ENCODE results near the gene CDK19. TPM values are rescaled to one million over a fixed set of nuclear protein-coding genes. Genes with fewer than 3 reads are reported as not detected.

The CDK19 gene
- total RNA-seq, 5 donors from 2014 or later (not counting 1 experiment from before 2014, with no cell fraction given): 11.4 to 16.1 (median 14.2) TPM

DNA sequence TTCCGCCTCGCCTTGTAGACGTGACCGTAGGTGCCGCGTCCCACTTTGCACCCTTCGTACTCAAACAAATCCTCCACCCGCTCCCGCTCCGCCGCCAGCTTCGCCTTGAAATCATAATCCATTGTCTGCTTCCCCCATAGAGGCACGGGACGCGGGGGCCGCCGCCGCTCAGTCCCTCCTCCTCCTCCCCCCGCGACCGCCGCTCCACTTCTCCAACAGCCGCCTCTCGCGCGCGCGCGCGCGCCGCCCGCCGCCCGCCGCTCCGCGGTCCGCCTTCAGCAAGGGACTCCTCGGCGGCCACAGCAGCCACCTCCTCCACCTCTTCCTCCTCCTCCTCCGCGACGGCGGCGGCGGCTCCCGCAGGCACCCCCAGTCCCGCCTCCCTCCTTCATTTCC, 256 bp downstream of the CDK19 start:
- WGBS (ENCODE audit: insufficient coverage): under 1% methylated on average over 49 of the region's 49 CpGs
- Histone ChIP-seq H3K36me3 (ENCODE audit: control insufficient read depth in 2 of 2, extremely low read depth in 1 of 2, insufficient read depth in 1 of 2, low read length in 1 of 2) (no peaks in the 10 kb centered on the region), H3K4me3 (ENCODE audit: control insufficient read depth in 1 of 2, extremely low read depth in 1 of 2, low read length in 1 of 2) (peak overlapping the region; percentile 69 to 94), H3K27me3 (replicated peaks in 1 of 2; ENCODE audit: control insufficient read depth in 2 of 2, extremely low read depth in 1 of 2, insufficient read depth in 2 of 2, low read length in 1 of 2) (no peaks in the 10 kb centered on the region), H3K4me1 (ENCODE audit: control insufficient read depth in 1 of 2, extremely low read depth in 1 of 2, insufficient read depth in 2 of 2, low read length in 2 of 2) (peaks cover 11 to 15% of the 10 kb centered on the region in 2 experiments), H3K27ac (ENCODE audit: low read length) (peak overlapping the region; percentile 81), H3K9me3 (no peaks in the 10 kb centered on the region)
- Mint-ChIP-seq H3K27ac (peak overlapping the region; percentile 97 to 99), H3K4me1 (peaks cover 23 to 35% (median 34%) of the 10 kb centered on the region in 3 donors), H3K36me3 (peaks cover under 1% of the 10 kb centered on the region), H3K4me3 (peak overlapping the region; percentile 94 to 99 (median 99)), H3K9me3 (peaks cover 0 to 3% (median 0%) of the 10 kb centered on the region in 3 donors), H3K27me3 (no peaks in the 10 kb centered on the region)
- ChIA-PET CTCF (interaction anchor here (0.5 to 3.4 kb wide), 12 partner anchors 11 to 670 kb away, joined by 3 to 29 read pairs (median 8); partner anchors contain the start of genes AMD1 (in 1 of the 2), GTF3C6 (in 1 of the 2) and RPF2 (in 1 of the 2)), POLR2A (interaction anchor here (0.5 to 4.9 kb wide), 19 partner anchors 9 to 1911 kb away, joined by 3 to 311 read pairs (median 4); partner anchors contain the start of genes AMD1 (in 2 of the 2), GTF3C6 (in 2 of the 2), RPF2 (in 2 of the 2) and FAM229B (in 1 of the 2))
- no peak for DNase-seq
- peak in 2 of 4 experiments; percentile 4 for ATAC-seq (replicated peaks in 1 of 4)

DNA sequence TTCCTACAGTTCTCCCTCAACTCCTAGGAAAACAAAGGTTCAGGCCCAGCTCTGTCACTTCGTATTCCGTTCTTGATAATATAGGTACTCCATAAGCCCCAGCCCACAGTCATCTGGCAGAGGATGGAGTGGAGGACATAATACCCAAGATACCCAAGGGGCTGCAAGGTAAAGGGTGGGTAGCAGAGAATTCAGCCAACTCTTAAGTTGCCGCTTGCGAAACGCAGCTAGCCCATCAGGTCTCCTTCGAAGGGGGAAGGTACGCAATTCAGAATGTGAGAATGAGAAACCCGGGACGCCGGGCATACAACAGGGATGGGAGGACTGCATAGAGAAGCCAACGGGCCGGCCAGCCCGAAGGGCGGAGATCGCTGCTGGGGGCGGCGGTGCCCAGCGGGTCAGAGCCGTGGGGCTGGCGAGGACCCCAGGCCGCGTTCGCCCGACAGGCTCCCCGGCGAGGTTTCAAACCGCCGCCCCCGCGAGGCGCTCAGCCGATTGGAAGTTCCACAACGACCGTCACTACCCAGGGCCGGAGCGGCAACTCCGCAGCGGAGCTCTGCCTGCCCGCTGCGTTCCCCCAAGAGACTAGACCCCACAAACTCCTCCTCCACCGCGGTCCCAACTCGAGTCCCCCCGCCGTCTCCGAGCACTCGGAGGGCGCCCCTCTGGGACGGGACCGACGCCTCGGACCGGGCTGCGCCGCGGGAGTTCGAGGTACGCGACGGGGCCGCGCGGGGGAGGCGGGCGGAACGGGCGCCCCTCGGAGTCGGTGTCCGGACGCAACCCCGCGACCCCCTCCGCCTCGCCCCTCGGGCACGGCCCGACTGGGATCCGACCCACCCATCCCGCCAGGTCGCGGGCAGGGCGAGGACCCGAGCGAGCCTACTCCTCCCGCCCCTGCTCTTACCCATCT, 911 bp downstream of the CDK19 start:
- Mint-ChIP-seq H3K4me3 (peak overlapping the region; percentile 94 to 99 (median 99)), H3K36me3 (peaks cover 4% of the 10 kb centered on the region), H3K9me3 (peaks cover 0 to 6% (median 0%) of the 10 kb centered on the region in 3 donors), H3K4me1 (peaks cover 30 to 39% (median 36%) of the 10 kb centered on the region in 3 donors), H3K27ac (peak overlapping the region; percentile 97 to 99), H3K27me3 (no peaks in the 10 kb centered on the region)
- ChIA-PET POLR2A (interaction anchor here (0.5 to 4.9 kb wide), 13 partner anchors 10 to 1910 kb away, joined by 3 to 311 read pairs (median 5); partner anchors contain the start of genes AMD1 (in 2 of the 2), FAM229B (in 1 of the 2), GTF3C6 (in 1 of the 2) and RPF2 (in 1 of the 2)), CTCF (interaction anchor here (0.6 to 3.4 kb wide), 9 partner anchors 59 to 180 kb away, joined by 3 to 29 read pairs (median 10); partner anchors contain the start of genes AMD1 (in 1 of the 2), GTF3C6 (in 1 of the 2) and RPF2 (in 1 of the 2))
- Histone ChIP-seq H3K36me3 (ENCODE audit: control insufficient read depth in 2 of 2, extremely low read depth in 1 of 2, insufficient read depth in 1 of 2, low read length in 1 of 2) (no peaks in the 10 kb centered on the region), H3K27ac (ENCODE audit: low read length) (peak overlapping the region; percentile 81), H3K27me3 (replicated peaks in 1 of 2; ENCODE audit: control insufficient read depth in 2 of 2, extremely low read depth in 1 of 2, insufficient read depth in 2 of 2, low read length in 1 of 2) (no peaks in the 10 kb centered on the region), H3K4me1 (ENCODE audit: control insufficient read depth in 1 of 2, extremely low read depth in 1 of 2, insufficient read depth in 2 of 2, low read length in 2 of 2) (peaks cover 11 to 15% of the 10 kb centered on the region in 2 experiments), H3K4me3 (ENCODE audit: control insufficient read depth in 1 of 2, extremely low read depth in 1 of 2, low read length in 1 of 2) (peak overlapping the region; percentile 69 to 94), H3K9me3 (no peaks in the 10 kb centered on the region)
- peak; percentile 7 to 64 (median 37) for DNase-seq
- WGBS (ENCODE audit: insufficient coverage): under 1% methylated on average over 80 of the region's 86 CpGs
- ATAC-seq (replicated peaks in 1 of 4): peak in 2 of 4 experiments; percentile 8 to 10

DNA sequence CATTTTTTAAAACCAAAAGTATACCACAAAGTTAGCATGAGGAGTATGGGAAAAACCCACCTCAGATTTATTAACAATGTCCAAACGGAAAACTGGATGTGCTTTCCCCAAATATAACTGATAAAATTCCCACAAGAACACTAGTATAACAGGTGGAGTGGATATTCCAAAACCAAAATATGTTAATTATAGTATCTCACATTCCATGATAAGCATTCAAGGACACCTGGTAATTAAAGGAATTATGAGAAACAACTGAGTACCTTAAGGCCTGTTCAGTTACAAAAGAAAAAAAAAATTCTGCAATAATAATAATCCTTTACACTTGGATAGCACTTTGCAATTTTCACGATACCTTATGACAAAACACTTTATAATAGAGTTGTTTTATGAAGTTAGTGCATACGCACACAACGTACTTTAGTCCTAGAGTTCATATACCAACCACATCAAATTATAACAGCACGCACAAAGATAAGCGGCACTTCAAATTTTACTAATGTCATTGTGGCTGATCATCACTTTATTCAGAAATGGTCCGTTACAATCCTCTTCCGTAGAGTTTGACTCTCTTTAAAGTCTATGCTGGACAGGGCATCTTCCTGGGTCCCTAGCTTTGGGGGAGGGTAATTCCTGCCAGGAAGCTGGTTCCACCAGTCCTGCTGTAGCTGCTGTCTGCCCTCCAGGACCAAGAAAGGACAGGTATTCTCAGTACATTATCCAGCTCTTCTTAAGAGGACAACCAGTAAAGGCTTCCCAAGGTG, 1.7 kb downstream of the CDK19 start:
- Histone ChIP-seq H3K36me3 (ENCODE audit: control insufficient read depth in 2 of 2, extremely low read depth in 1 of 2, insufficient read depth in 1 of 2, low read length in 1 of 2) (no peaks in the 10 kb centered on the region), H3K4me1 (ENCODE audit: control insufficient read depth in 1 of 2, extremely low read depth in 1 of 2, insufficient read depth in 2 of 2, low read length in 2 of 2) (peaks cover 11 to 15% of the 10 kb centered on the region in 2 experiments), H3K4me3 (ENCODE audit: control insufficient read depth in 1 of 2, extremely low read depth in 1 of 2, low read length in 1 of 2) (peak overlapping the region; percentile 69 to 94), H3K27me3 (replicated peaks in 1 of 2; ENCODE audit: control insufficient read depth in 2 of 2, extremely low read depth in 1 of 2, insufficient read depth in 2 of 2, low read length in 1 of 2) (no peaks in the 10 kb centered on the region), H3K27ac (ENCODE audit: low read length) (no peak overlapping the region), H3K9me3 (no peaks in the 10 kb centered on the region)
- peaks cover 4% of the 10 kb centered on the region for H3K36me3 Mint-ChIP-seq
- 73% methylated on average over 2 of the region's 8 CpGs for WGBS (ENCODE audit: insufficient coverage)
- DNase-seq (peak in 1 of 35 experiments; percentile 20), ATAC-seq (replicated peaks in 1 of 4) (no peak)
- CTCF ChIA-PET: interaction anchor here in 1 of 2 donors (0.6 to 3.4 kb wide), 3 partner anchors 24 to 65 kb away, joined by 3 to 18 read pairs (median 3); partner anchors contain the start of gene AMD1
- peaks cover 30 to 39% (median 36%) of the 10 kb centered on the region in 3 donors for H3K4me1 Mint-ChIP-seq
- peak overlapping the region; percentile 47 to 77 for H3K27ac Mint-ChIP-seq
- H3K4me3 Mint-ChIP-seq: peak overlapping the region; percentile 88 to 99 (median 93)
- H3K9me3 Mint-ChIP-seq: peaks cover 0 to 6% (median 0%) of the 10 kb centered on the region in 3 donors
- no peaks in the 10 kb centered on the region for H3K27me3 Mint-ChIP-seq
- POLR2A ChIA-PET: interaction anchor here (0.6 to 4.9 kb wide), 6 partner anchors 10 to 467 kb away, joined by 3 to 311 read pairs (median 6); partner anchors contain the start of gene AMD1 (in 2 of the 2)

DNA sequence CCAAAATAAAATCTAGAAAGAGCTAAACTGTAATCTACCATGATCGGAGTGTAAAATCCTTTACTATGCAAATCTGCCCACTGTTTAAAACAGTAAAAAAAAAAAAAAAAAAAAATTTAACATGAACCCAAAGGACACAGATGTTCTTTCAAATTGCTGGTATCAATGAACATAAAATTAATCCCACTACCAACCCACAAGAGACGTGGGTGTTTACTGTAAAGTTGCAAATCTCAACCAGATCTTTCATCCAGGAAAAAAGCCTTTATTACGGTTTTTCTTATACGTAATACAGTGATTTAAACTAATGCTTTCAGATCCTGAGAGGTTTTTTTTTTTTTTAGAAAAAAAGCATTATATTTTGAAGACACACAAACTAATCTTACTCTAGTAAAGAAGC, 2.5 kb downstream of the CDK19 start:
- no peak overlapping the region for H3K4me3 Mint-ChIP-seq
- peaks cover 4% of the 10 kb centered on the region for H3K36me3 Mint-ChIP-seq
- Histone ChIP-seq H3K4me3 (ENCODE audit: control insufficient read depth in 1 of 2, extremely low read depth in 1 of 2, low read length in 1 of 2) (no peak overlapping the region), H3K4me1 (ENCODE audit: control insufficient read depth in 1 of 2, extremely low read depth in 1 of 2, insufficient read depth in 2 of 2, low read length in 2 of 2) (peaks cover 13 to 15% of the 10 kb centered on the region in 2 experiments), H3K9me3 (no peaks in the 10 kb centered on the region), H3K36me3 (ENCODE audit: control insufficient read depth in 2 of 2, extremely low read depth in 1 of 2, insufficient read depth in 1 of 2, low read length in 1 of 2) (no peaks in the 10 kb centered on the region), H3K27ac (ENCODE audit: low read length) (no peak overlapping the region), H3K27me3 (replicated peaks in 1 of 2; ENCODE audit: control insufficient read depth in 2 of 2, extremely low read depth in 1 of 2, insufficient read depth in 2 of 2, low read length in 1 of 2) (no peaks in the 10 kb centered on the region)
- no CpG with 5 or more reads among the region's 4 CpGs for WGBS (ENCODE audit: insufficient coverage)
- POLR2A ChIA-PET: interaction anchor here (0.7 to 3.7 kb wide), 3 partner anchors 63 to 466 kb away, joined by 4 to 311 read pairs (median 4); partner anchors contain the start of gene AMD1 (in 1 of the 2)
- no peaks in the 10 kb centered on the region for H3K27me3 Mint-ChIP-seq
- peaks cover 30 to 41% (median 39%) of the 10 kb centered on the region in 3 donors for H3K4me1 Mint-ChIP-seq
- H3K27ac Mint-ChIP-seq: no peak overlapping the region
- CTCF ChIA-PET: interaction anchor here in 1 of 2 donors (0.6 kb wide), 1 partner anchor 24 kb away, joined by 3 read pairs; no protein-coding TSS in a partner anchor
- peaks cover 0 to 6% (median 0%) of the 10 kb centered on the region in 3 donors for H3K9me3 Mint-ChIP-seq
- ATAC-seq (replicated peaks in 1 of 4) (no peak), DNase-seq (no peak)

DNA sequence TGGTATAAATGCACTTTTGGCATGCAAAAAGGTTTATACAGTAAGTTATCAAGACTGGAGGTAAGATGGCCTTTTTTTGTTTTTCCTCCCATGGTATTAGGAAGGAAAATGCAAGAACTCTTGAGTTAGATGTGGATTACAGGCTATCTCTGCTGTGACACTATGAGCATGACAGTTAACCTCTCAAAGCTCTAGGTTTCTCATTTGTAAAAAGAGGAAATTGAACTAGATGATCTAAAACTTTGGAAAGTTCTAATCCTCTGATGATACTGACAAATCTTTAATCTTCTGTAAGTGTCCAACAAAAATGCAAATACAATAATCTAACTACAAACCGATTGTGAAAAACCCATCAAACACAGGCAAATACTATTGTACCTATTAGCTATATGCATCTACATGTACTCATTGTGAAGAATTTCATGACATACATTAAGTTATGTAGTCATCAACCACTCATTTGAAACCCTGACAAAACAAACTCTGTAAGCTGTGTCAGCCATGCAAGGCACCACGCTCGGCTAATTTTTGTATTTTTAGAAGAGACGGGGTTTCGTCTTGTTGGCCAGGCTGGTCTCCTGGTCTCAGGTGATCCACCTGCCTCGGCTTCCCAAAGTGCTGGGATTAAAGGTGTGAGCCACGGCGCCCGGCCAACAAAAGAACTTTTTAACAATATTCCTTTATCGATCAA, 4.2 kb downstream of the CDK19 start:
- Mint-ChIP-seq H3K36me3 (peaks cover 4% of the 10 kb centered on the region), H3K27ac (no peak overlapping the region), H3K27me3 (no peaks in the 10 kb centered on the region), H3K4me3 (no peak overlapping the region), H3K4me1 (peaks cover 24 to 34% (median 33%) of the 10 kb centered on the region in 3 donors), H3K9me3 (peaks cover 0 to 6% (median 0%) of the 10 kb centered on the region in 3 donors)
- ATAC-seq (replicated peaks in 1 of 4): no peak
- no peak overlapping the region for H3K4me3 ChIP-seq (ENCODE audit: control insufficient read depth in 1 of 2, extremely low read depth in 1 of 2, low read length in 1 of 2)
- CTCF ChIA-PET: interaction anchor here in 1 of 2 donors (0.6 to 1.0 kb wide), 2 partner anchors 9 to 67 kb away, joined by 3 read pairs; no protein-coding TSS in a partner anchor
- H3K27ac ChIP-seq (ENCODE audit: low read length): no peak overlapping the region
- DNase-seq: no peak
- WGBS (ENCODE audit: insufficient coverage): no CpG with 5 or more reads among the region's 10 CpGs
- no peaks in the 10 kb centered on the region for H3K9me3 ChIP-seq
- no peaks in the 10 kb centered on the region for H3K36me3 ChIP-seq (ENCODE audit: control insufficient read depth in 2 of 2, extremely low read depth in 1 of 2, insufficient read depth in 1 of 2, low read length in 1 of 2)
- POLR2A ChIA-PET: no interaction called here
- peaks cover 9% of the 10 kb centered on the region in 2 experiments for H3K4me1 ChIP-seq (ENCODE audit: control insufficient read depth in 1 of 2, extremely low read depth in 1 of 2, insufficient read depth in 2 of 2, low read length in 2 of 2)
- no peaks in the 10 kb centered on the region for H3K27me3 ChIP-seq (replicated peaks in 1 of 2; ENCODE audit: control insufficient read depth in 2 of 2, extremely low read depth in 1 of 2, insufficient read depth in 2 of 2, low read length in 1 of 2)

All from T-cell (primary cell).